ENCODE data around the gene YEATS2. TPM values are rescaled to one million over a fixed set of nuclear protein-coding genes. Genes with fewer than 3 reads are reported as not detected.
"Not testable (repeated sequence)": the region's sequence is repeated elsewhere in the genome, so short reads cannot be mapped to it uniquely, and the experiment has no call there.

Gene YEATS2
- total and polyA plus RNA-seq, 2 experiments from 2014 or later: 15.2 to 72.8 TPM

GRCh38 chr3:183701744-183702143 lies 4.1 kb downstream of the YEATS2 start:
- peaks cover 33% of the 10 kb centered on the region for H4K20me1 ChIP-seq (replicated peaks; ENCODE audit: insufficient read depth)
- ATAC-seq (peak; percentile 13; the same call in 2 of the 3 replicates), DNase-seq (ENCODE audit: low spot score) (peak; percentile 26)
- no peaks in the 10 kb centered on the region for H3K27me3 ChIP-seq (ENCODE audit: insufficient read depth)
- no peak overlapping the region for H2AFZ ChIP-seq
- Mint-ChIP-seq H3K4me3 (peak overlapping the region; percentile 1; the same call in 1 of the 3 replicates), H3K27ac (peak overlapping the region; percentile 19; the same call in 1 of the 2 replicates), H3K27me3 (ENCODE audit: insufficient read depth, low read depth, poor library complexity) (peaks cover 4% of the 10 kb centered on the region), H3K9me3 (no peaks in the 10 kb centered on the region; the same call in 2 of the 3 replicates), H3K36me3 (ENCODE audit: low read depth) (peaks cover 13% of the 10 kb centered on the region), H3K4me1 (peaks cover 34% of the 10 kb centered on the region)
- peaks cover 25% of the 10 kb centered on the region; the same call in 1 of the 2 replicates for H3K4me1 ChIP-seq (ENCODE audit: insufficient read depth)
- 0 out of 2 replicates have a peak overlapping the region, but pooled peaks have one; percentile 38 for H3K4me2 ChIP-seq
- no peak overlapping the region for H3K4me3 ChIP-seq
- no peaks in the 10 kb centered on the region for H3K36me3 ChIP-seq (ENCODE audit: insufficient read depth)
- peaks cover 88% of the 10 kb centered on the region for H3K79me2 ChIP-seq (replicated peaks; ENCODE audit: insufficient read depth)
- 0 out of 2 replicates have a peak overlapping the region, but pooled peaks have one; percentile 56 for H3K27ac ChIP-seq (ENCODE audit: low read depth)
- H3K9me2 ChIP-seq (ENCODE audit: insufficient read depth): 0 out of 2 replicates have a peak, but pooled peaks cover 3% of the 10 kb centered on the region
- TF ChIP-seq ZNF462 (CRISPR knock-in tag; IDR thresholded peaks at IDR 0.05): no peak
- H3F3A ChIP-seq (replicated peaks; ENCODE audit: low read depth): no peaks in the 10 kb centered on the region

DNA sequence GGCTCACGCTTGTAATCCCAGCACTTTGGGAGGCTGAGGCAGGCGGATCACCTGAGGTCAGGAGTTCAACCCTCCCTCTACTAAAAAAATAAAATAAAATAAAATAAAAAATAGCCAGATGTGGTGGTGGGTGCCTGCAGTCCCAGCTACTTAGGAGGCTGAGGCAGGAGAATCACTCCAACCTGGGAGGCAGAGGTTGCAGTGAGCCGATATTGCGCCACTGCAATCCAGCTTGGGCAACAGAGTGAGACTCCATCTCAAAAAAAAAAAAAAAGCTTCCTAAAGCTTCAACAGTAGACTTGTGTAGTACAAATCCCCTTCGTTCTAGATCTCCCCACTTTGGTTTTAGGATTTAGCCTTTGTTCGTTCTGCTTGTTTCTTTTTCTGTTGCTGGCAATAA lies 6.3 kb downstream of the YEATS2 start:
- H3K4me3 ChIP-seq; DNase-seq (ENCODE audit: low spot score); H3K36me3 ChIP-seq (ENCODE audit: insufficient read depth); H3K9me2 ChIP-seq (ENCODE audit: insufficient read depth); ATAC-seq; H3K27ac ChIP-seq (ENCODE audit: low read depth); H2AFZ ChIP-seq; H3F3A ChIP-seq (replicated peaks; ENCODE audit: low read depth); H3K27ac Mint-ChIP-seq; H3K4me3 Mint-ChIP-seq; H3K27me3 ChIP-seq (ENCODE audit: insufficient read depth); H3K27me3 Mint-ChIP-seq (ENCODE audit: insufficient read depth, low read depth, poor library complexity); H3K9me3 Mint-ChIP-seq; H3K4me2 ChIP-seq: not testable (repeated sequence)
- Histone ChIP-seq H3K79me2 (replicated peaks; ENCODE audit: insufficient read depth) (peaks cover 100% of the 10 kb centered on the region), H4K20me1 (replicated peaks; ENCODE audit: insufficient read depth) (peaks cover 46% of the 10 kb centered on the region), H3K4me1 (ENCODE audit: insufficient read depth) (peaks cover 25% of the 10 kb centered on the region; the same call in 1 of the 2 replicates)
- H3K4me1 Mint-ChIP-seq: peaks cover 34% of the 10 kb centered on the region
- peaks cover 13% of the 10 kb centered on the region for H3K36me3 Mint-ChIP-seq (ENCODE audit: low read depth)

Data from GM23338 (cell line).